22Rv1 (cell line): ENCODE results near the gene DDX31.

Experiments used
- CTCF ChIP-seq: fragments of 450-650 bp; IDR thresholded peaks from 2 replicates; pipeline ENCODE4 v1.5.1; 2017; ENCODE audit warnings: mild to moderate bottlenecking
- ZFX ChIP-seq: fragments of 450-650 bp; IDR thresholded peaks from 2 replicates; pipeline ENCODE4 v1.6.1; 2017; ENCODE audit warnings: antibody characterized with exemption, borderline replicate concordance

DNA sequence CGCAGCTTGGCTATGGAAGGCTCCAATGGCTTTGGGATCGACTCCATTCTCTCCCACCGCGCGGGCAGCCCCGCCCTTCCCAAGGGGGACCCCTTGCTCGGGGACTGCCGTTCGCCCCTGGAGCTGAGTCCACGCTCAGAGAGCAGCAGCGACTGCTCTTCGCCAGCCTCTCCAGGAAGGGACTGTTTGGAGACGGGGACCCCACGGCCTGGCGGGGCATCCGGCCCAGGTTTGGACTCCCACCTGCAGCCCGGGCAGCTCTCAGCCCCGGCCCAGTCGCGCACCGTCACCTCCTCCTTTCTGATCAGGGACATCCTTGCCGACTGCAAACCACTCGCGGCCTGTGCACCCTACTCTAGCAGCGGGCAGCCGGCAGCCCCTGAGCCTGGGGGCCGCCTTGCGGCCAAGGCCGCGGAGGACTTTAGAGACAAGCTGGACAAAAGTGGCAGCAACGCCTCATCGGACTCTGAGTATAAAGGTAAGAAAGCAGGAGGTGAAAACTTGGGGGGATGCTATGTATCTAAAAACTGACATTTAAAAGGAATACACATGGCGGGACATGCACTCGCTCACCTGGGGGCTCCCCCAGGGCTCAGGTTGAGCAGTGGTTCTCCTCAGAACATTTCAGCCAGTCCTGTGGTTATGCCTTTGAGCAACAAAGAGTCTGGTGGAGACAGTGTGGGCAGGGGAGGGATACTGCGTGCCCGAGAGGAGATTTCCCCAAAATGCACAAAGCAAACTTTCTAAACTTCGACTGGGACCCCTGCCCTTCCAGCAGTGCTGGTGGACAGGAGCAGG lies 86.8 kb downstream of the DDX31 start:
- no peak for TF ChIP-seq CTCF
- TF ChIP-seq ZFX = no peak
